Measurements from ENCODE around the gene HYPK.

The HYPK gene

DNA sequence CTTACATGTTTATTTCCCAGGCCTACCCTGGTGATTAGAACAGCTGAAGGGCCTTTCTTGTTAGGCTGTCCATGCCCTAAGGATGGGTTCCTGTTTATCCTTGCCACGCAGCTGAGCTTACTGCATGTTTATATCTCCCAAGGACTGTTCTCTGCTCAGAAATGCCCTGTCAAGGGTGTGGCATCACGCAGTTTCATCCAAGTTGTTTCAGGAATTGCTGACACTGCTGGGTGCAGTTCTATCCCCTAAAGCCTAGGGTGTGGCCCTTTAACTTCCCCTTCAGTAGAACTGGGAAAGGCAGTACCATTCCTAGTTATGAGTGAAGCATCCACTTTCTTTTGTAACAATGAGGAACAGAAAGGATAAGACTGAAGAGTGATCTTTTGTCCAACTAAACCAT, 28.6 kb upstream of the HYPK start:
- TF ChIP-seq, protein P1, sequence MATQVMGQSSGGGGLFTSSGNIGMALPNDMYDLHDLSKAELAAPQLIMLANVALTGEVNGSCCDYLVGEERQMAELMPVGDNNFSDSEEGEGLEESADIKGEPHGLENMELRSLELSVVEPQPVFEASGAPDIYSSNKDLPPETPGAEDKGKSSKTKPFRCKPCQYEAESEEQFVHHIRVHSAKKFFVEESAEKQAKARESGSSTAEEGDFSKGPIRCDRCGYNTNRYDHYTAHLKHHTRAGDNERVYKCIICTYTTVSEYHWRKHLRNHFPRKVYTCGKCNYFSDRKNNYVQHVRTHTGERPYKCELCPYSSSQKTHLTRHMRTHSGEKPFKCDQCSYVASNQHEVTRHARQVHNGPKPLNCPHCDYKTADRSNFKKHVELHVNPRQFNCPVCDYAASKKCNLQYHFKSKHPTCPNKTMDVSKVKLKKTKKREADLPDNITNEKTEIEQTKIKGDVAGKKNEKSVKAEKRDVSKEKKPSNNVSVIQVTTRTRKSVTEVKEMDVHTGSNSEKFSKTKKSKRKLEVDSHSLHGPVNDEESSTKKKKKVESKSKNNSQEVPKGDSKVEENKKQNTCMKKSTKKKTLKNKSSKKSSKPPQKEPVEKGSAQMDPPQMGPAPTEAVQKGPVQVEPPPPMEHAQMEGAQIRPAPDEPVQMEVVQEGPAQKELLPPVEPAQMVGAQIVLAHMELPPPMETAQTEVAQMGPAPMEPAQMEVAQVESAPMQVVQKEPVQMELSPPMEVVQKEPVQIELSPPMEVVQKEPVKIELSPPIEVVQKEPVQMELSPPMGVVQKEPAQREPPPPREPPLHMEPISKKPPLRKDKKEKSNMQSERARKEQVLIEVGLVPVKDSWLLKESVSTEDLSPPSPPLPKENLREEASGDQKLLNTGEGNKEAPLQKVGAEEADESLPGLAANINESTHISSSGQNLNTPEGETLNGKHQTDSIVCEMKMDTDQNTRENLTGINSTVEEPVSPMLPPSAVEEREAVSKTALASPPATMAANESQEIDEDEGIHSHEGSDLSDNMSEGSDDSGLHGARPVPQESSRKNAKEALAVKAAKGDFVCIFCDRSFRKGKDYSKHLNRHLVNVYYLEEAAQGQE (IDR thresholded peaks at IDR 0.05; ENCODE audit: insufficient read depth in 1 of 2, low read depth in 2 of 2, low read length in 2 of 2): no peak
- TF ChIP-seq FOXP2 (optimal IDR thresholded peaks at IDR 0.05; ENCODE audit: borderline replicate concordance, extremely low read depth, extremely low read length, insufficient read depth) (no peak), POLR2AphosphoS5 (IDR thresholded peaks at IDR 0.05; ENCODE audit: low read depth, low read length) (no peak), TAF1 (IDR thresholded peaks at IDR 0.05; ENCODE audit: borderline replicate concordance, insufficient read depth, low read length) (no peak), SIN3A (IDR thresholded peaks at IDR 0.05; ENCODE audit: borderline replicate concordance, insufficient read depth, low read length) (no peak)

DNA sequence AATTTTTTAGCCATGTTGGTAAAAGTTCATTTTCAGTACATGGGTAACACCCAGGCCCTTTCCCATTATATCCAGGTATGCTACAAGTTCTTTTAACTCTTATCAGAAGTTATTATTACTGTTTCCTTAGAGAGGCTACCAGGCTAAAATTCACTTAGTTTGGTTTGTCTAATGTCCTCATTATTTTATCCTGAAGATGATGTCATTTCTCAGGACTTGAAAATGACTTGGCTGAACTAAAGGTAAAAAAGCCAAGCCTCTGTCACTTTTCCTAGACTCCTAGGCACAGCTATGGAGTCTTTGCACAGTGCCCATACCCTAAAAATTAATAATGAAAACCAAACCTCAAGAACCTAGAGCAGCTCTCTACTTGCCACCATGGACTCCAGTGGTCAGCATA, 27.8 kb upstream of the HYPK start:
- TF ChIP-seq SIN3A (IDR thresholded peaks at IDR 0.05; ENCODE audit: borderline replicate concordance, insufficient read depth, low read length) (no peak), FOXP2 (optimal IDR thresholded peaks at IDR 0.05; ENCODE audit: borderline replicate concordance, extremely low read depth, extremely low read length, insufficient read depth) (no peak), TAF1 (IDR thresholded peaks at IDR 0.05; ENCODE audit: borderline replicate concordance, insufficient read depth, low read length) (no peak), POLR2AphosphoS5 (IDR thresholded peaks at IDR 0.05; ENCODE audit: low read depth, low read length) (no peak)
- TF ChIP-seq, protein P1 (IDR thresholded peaks at IDR 0.05; ENCODE audit: insufficient read depth in 1 of 2, low read depth in 2 of 2, low read length in 2 of 2): no peak

DNA sequence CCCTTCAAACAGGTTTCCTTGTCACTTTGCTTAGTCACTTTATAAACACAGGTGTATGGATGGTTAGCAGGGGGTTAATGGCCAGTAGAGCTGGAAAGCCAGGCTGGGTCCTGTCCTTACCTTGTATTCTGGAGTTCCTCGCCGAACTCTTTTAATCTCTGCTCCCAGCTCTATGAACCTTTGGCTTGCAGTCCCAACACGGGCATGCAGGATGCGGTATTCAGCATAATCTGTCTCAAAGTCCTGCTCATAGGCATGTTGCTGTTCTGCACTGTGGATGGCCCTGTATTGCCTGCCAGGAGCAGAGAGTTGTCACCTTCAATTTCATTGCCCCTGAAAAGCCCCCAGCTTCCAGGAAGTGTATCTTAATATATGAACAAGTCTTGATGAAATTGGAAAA, 26.3 kb upstream of the HYPK start:
- TF ChIP-seq, protein P1 (IDR thresholded peaks at IDR 0.05; ENCODE audit: insufficient read depth in 1 of 2, low read depth in 2 of 2, low read length in 2 of 2): no peak
- TF ChIP-seq FOXP2 (optimal IDR thresholded peaks at IDR 0.05; ENCODE audit: borderline replicate concordance, extremely low read depth, extremely low read length, insufficient read depth): no peak
- TF ChIP-seq TAF1 (IDR thresholded peaks at IDR 0.05; ENCODE audit: borderline replicate concordance, insufficient read depth, low read length): no peak
- 0 out of 2 replicates have a peak, but pooled peaks have one; percentile 23 for TF ChIP-seq POLR2AphosphoS5 (IDR thresholded peaks at IDR 0.05; ENCODE audit: low read depth, low read length)
- TF ChIP-seq SIN3A (IDR thresholded peaks at IDR 0.05; ENCODE audit: borderline replicate concordance, insufficient read depth, low read length): no peak

DNA sequence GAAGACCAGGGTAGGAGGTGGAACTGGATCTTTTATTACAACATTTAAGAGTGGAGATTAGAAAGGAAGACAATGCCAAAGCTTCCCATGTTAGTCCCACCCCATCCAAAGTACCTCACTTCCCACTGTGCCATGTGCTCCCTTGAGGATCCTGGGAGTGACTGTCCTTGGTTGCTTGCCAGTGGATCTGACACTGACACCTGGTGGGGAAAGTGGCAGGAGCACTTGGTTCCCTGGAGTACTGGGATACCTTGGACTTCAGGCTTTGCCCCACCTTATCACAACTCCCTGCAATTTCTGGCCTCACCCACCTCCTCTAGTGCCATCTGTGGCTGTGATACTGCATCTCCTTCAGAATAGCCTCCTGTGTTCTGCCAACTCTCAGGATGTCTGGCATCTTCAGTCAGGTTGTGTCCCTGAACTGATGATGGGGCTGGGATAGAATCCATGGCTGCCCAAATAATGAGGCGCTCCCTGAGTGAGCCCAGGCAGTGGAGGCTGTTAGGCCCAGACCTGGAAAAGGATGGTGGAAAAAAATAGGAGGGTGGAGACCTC, 24.9 kb upstream of the HYPK start:
- TF ChIP-seq TAF1 (IDR thresholded peaks at IDR 0.05; ENCODE audit: borderline replicate concordance, insufficient read depth, low read length): no peak
- no peak for TF ChIP-seq POLR2AphosphoS5 (IDR thresholded peaks at IDR 0.05; ENCODE audit: low read depth, low read length)
- TF ChIP-seq, protein P1 (IDR thresholded peaks at IDR 0.05; ENCODE audit: insufficient read depth in 1 of 2, low read depth in 2 of 2, low read length in 2 of 2): no peak
- no peak for TF ChIP-seq SIN3A (IDR thresholded peaks at IDR 0.05; ENCODE audit: borderline replicate concordance, insufficient read depth, low read length)
- no peak for TF ChIP-seq FOXP2 (optimal IDR thresholded peaks at IDR 0.05; ENCODE audit: borderline replicate concordance, extremely low read depth, extremely low read length, insufficient read depth)

All from PFSK-1 (cell line).